Sigmoid colon (tissue), 4 donors: Measurements from ENCODE around the gene FOXG1.

Source experiments
- CTCF ChIP-seq, 4 experiments: fragments of 450-650 bp in 3 of 4; fragments of 200-600 bp in 1 of 4; IDR thresholded peaks; one replicate each; pipeline ENCODE4 v1.5.1; 2016 to 2019; ENCODE audit warnings: antibody characterized with exemption in 4 of 4, mild to moderate bottlenecking in 3 of 4, moderate library complexity in 2 of 4
- EP300 ChIP-seq, 4 donors: sonication (generic); formaldehyde crosslinking; IDR thresholded peaks; one replicate each; pipeline ENCODE4 v1.6.1; 2017; ENCODE audit warnings: antibody characterized with exemption in 4 of 4
- POLR2A ChIP-seq, 2 donors: fragments of 450-650 bp; IDR thresholded peaks; one replicate each; pipeline ENCODE4 v1.6.1; 2016; ENCODE audit warnings: antibody characterized with exemption in 2 of 2, mild to moderate bottlenecking in 2 of 2, moderate library complexity in 2 of 2
- POLR2AphosphoS5 ChIP-seq, 4 donors: sonication (generic); formaldehyde crosslinking; IDR thresholded peaks; one replicate each; pipeline ENCODE4 v1.6.1; 2017; ENCODE audit warnings: antibody characterized with exemption in 4 of 4

- TF ChIP-seq EP300 (IDR thresholded peaks at IDR 0.05): no peak
- TF ChIP-seq CTCF (IDR thresholded peaks at IDR 0.05): peak in 2 of 4 experiments; percentile 21 to 43
- TF ChIP-seq POLR2AphosphoS5 (IDR thresholded peaks at IDR 0.05): no peak
- TF ChIP-seq POLR2A (IDR thresholded peaks at IDR 0.05): no peak
These were observed 15.0 kb upstream of the FOXG1 start for GRCh38 chr14:28751467-28752058.
